ENCODE data around the gene ZNF618. TPM values are rescaled to one million over a fixed set of nuclear protein-coding genes. Genes with fewer than 3 reads are reported as not detected.
A peak's percentile ranks its signal among the peaks of the same experiment; 100 is the strongest.

Gene ZNF618
- polyA plus RNA-seq, 1 of the 3 experiments (the other 2 are of a cell fraction), result 6.2 TPM

- Histone ChIP-seq H3K27ac (ENCODE audit: low read depth in 2 of 2, low read length in 1 of 2) (peak overlapping the region; percentile 32 to 59), H3K9me2 (no peaks in the 10 kb centered on the region), H3F3A (replicated peaks; ENCODE audit: insufficient read depth) (peaks cover 47% of the 10 kb centered on the region), H3K9ac (no peak overlapping the region), H3K4me1 (ENCODE audit: control insufficient read depth in 1 of 2, insufficient read depth in 2 of 2, low read depth in 1 of 2, low read length in 1 of 2) (peaks cover 25 to 49% of the 10 kb centered on the region in 2 experiments), H3K36me3 (replicated peaks in 1 of 2; ENCODE audit: control insufficient read depth in 1 of 2, insufficient read depth in 2 of 2, low read length in 1 of 2) (peaks cover 0 to 5% of the 10 kb centered on the region in 2 experiments), H3K4me2 (peak overlapping the region; percentile 62; the same call in 1 of the 2 replicates), H3K4me3 (ENCODE audit: low read depth in 2 of 2, low read length in 1 of 2) (no peak overlapping the region), H3K79me2 (ENCODE audit: insufficient read depth) (peaks cover 74% of the 10 kb centered on the region), H3K9me3 (no peaks in the 10 kb centered on the region), H4K20me1 (ENCODE audit: insufficient read depth) (no peaks in the 10 kb centered on the region; the same call in 1 of the 2 replicates), H3K27me3 (ENCODE audit: insufficient read depth) (no peaks in the 10 kb centered on the region), H2AFZ (ENCODE audit: low read depth) (no peak overlapping the region)
- DNase-seq, result no peak
- POLR2A ChIA-PET, result no interaction called here
- CTCF ChIA-PET, result interaction anchor here (1.4 to 1.5 kb wide), 2 partner anchors 8 to 12 kb away, joined by 3 read pairs; no protein-coding TSS in a partner anchor
- TF ChIP-seq ELF1 (IDR thresholded peaks at IDR 0.05) (no peak), MEF2A (IDR thresholded peaks at IDR 0.05; ENCODE audit: borderline replicate concordance, low read depth) (no peak), POLR2AphosphoS5 (IDR thresholded peaks at IDR 0.05; ENCODE audit: low read depth, low read length) (no peak)
Measured at GRCh38 chr9:113954591-113954990, 78.5 kb downstream of the ZNF618 start.

GRCh38 chr9:113955076-113955752 lies 79.1 kb downstream of the ZNF618 start:
- no peak for TF ChIP-seq MAX (IDR thresholded peaks at IDR 0.05; ENCODE audit: low read depth)
- no peak for TF ChIP-seq POLR2AphosphoS5 (IDR thresholded peaks at IDR 0.05; ENCODE audit: low read depth, low read length)
- TF ChIP-seq PBX3 (IDR thresholded peaks at IDR 0.05), result no peak
- no peak for TF ChIP-seq EP300 (IDR thresholded peaks at IDR 0.05; ENCODE audit: borderline replicate concordance in 1 of 2, low read depth in 1 of 2, low read length in 1 of 2)
- no peak for TF ChIP-seq USF1 (IDR thresholded peaks at IDR 0.05; ENCODE audit: borderline replicate concordance, low read depth)
- TF ChIP-seq FOSL2 (IDR thresholded peaks at IDR 0.05; ENCODE audit: borderline replicate concordance, low read depth), result no peak
- no peak for TF ChIP-seq TEAD4 (IDR thresholded peaks at IDR 0.05; ENCODE audit: borderline replicate concordance, insufficient read depth)
- TF ChIP-seq SIN3A (IDR thresholded peaks at IDR 0.05; ENCODE audit: borderline replicate concordance, low read depth, low read length), result no peak
- TF ChIP-seq ELF1 (IDR thresholded peaks at IDR 0.05), result no peak
- no peak for TF ChIP-seq RCOR1 (IDR thresholded peaks at IDR 0.05; ENCODE audit: low read length)
- Histone ChIP-seq H3K27me3 (ENCODE audit: insufficient read depth) (no peaks in the 10 kb centered on the region), H3K79me2 (ENCODE audit: insufficient read depth) (peaks cover 71% of the 10 kb centered on the region), H3K9me3 (no peaks in the 10 kb centered on the region), H3K27ac (ENCODE audit: low read depth in 2 of 2, low read length in 1 of 2) (peak overlapping the region; percentile 32 to 59; a peak in 3 of 4 replicates), H3F3A (replicated peaks; ENCODE audit: insufficient read depth) (peaks cover 47% of the 10 kb centered on the region), H3K4me2 (peak overlapping the region; percentile 62), H3K4me3 (ENCODE audit: low read depth in 2 of 2, low read length in 1 of 2) (no peak overlapping the region), H3K4me1 (ENCODE audit: control insufficient read depth in 1 of 2, insufficient read depth in 2 of 2, low read depth in 1 of 2, low read length in 1 of 2) (peaks cover 25 to 49% of the 10 kb centered on the region in 2 experiments), H3K9ac (no peak overlapping the region; the same call in 1 of the 2 replicates), H2AFZ (ENCODE audit: low read depth) (no peak overlapping the region), H4K20me1 (ENCODE audit: insufficient read depth) (no peaks in the 10 kb centered on the region), H3K9me2 (no peaks in the 10 kb centered on the region), H3K36me3 (replicated peaks in 1 of 2; ENCODE audit: control insufficient read depth in 1 of 2, insufficient read depth in 2 of 2, low read length in 1 of 2) (peaks cover 0 to 6% of the 10 kb centered on the region in 2 experiments)
- no peak for DNase-seq
- whole genome bisulfite sequencing (ENCODE audit: low lambda C conversion rate), result 71% methylated on average over 2 of the region's 2 CpGs
- ChIA-PET CTCF (interaction anchor here (1.0 to 1.5 kb wide), 3 partner anchors 11 to 219 kb away, joined by 3 to 4 read pairs (median 3); no protein-coding TSS in a partner anchor), POLR2A (no interaction called here)
